Bronchial epithelial cell (primary cell): ENCODE data around the gene COG3. TPM values are rescaled to one million over a fixed set of nuclear protein-coding genes. Genes with fewer than 3 reads are reported as not detected.

ENCODE experiments used
- DNase-seq: peaks from one replicate; pipeline ENCODE4 v3.0.0-alpha.2; 2010; ENCODE audit warnings: low read depth
- FAIRE-seq: peaks from 2 replicates; lab custom pipeline; 2011; peaks lifted over from hg19 to GRCh38; lab: Jason Lieb, UNC
- H3K27me3 ChIP-seq: 2 replicates; pipeline ENCODE4 v1.5.1; 2011; ENCODE audit warnings: low read length; ENCODE audit not compliant: control insufficient read depth, insufficient read depth
- H3K36me3 ChIP-seq: 2 replicates; pipeline ENCODE4 v1.5.1; 2011; ENCODE audit warnings: low read length; ENCODE audit not compliant: control insufficient read depth, insufficient read depth
- H3K4me3 ChIP-seq: 2 replicates; pipeline ENCODE4 v1.5.1; 2011; ENCODE audit warnings: mild to moderate bottlenecking, low read depth, low read length, control low read depth
- total RNA-seq: library from RNA; depleted of rRNA; stranded (reverse); fragments of >200 nt; gene quantifications from 2 replicates; pipeline ENCODE4 v1.2.1, GENCODE V29; 2014
- TF ChIP-seq, protein P1 (sequence below): IDR thresholded peaks from 2 replicates; pipeline ENCODE4 v1.5.1; 2011; ENCODE audit warnings: mild to moderate bottlenecking, moderate library complexity, low read length, control low read depth, inconsistent platforms; ENCODE audit not compliant: insufficient read depth, severe bottlenecking

The COG3 gene
- total RNA-seq, 1 donor from 2014 or later = 47.4 TPM

DNA sequence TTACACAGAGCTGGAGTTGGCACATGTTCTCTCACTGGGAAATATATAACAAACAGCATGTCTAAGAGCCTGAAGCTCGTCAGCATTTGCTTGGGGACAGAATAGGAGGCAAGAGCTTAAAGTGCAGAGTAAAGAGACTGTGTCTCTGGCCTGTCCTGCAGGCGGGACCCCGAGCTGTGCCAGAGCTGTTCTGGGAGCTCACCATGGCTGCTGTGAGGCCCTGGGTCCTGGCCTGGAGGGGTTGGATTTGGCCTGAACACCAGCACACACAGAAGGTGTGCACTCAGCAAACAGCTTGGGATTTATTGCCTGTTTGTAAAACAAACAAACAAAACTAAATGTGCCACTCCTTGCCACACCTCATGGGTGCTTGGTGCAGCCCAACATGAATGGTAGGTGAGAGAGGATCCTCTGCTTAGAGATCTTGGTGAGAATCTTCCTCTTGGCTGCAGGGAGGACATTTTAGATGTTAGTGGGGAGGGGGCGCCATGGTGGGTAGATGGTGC is 89.9 kb downstream of the COG3 start:
- no peak for FAIRE-seq
- Histone ChIP-seq H3K36me3 (no peaks in the 10 kb centered on the region), H3K27me3 (no peaks in the 10 kb centered on the region), H3K4me3 (no peak overlapping the region)
- TF ChIP-seq, protein P1, sequence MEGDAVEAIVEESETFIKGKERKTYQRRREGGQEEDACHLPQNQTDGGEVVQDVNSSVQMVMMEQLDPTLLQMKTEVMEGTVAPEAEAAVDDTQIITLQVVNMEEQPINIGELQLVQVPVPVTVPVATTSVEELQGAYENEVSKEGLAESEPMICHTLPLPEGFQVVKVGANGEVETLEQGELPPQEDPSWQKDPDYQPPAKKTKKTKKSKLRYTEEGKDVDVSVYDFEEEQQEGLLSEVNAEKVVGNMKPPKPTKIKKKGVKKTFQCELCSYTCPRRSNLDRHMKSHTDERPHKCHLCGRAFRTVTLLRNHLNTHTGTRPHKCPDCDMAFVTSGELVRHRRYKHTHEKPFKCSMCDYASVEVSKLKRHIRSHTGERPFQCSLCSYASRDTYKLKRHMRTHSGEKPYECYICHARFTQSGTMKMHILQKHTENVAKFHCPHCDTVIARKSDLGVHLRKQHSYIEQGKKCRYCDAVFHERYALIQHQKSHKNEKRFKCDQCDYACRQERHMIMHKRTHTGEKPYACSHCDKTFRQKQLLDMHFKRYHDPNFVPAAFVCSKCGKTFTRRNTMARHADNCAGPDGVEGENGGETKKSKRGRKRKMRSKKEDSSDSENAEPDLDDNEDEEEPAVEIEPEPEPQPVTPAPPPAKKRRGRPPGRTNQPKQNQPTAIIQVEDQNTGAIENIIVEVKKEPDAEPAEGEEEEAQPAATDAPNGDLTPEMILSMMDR = no peak
- DNase-seq = no peak

DNA sequence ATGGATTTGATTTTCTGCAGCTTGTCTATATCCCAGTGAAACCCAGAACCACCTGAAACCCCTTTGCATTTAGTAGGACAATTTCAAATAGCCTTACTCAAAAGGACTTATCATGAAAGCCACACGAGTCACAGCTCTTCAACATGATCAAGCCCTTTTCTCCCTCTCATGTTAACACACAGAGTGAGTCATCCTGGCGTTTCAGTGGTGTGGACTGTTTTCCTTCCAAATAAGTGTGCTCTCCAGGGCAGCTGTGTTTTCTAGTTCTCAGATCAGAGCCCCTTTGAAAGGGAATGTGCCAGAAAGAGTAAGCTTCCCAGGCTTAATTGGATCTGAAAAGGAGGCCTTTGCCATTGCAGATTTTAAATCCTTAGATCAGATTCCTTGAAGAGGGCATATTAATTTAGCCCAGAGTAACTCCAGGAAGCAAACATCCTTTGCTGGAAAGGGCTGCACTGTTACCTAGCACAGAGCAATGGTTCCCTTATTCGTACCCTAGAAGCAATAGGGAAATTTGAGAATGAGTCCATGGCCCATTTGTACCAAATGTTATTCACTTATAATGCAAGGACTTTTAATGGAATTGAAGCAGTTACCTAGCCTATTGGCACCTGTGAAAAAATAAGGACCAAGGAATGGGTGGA is 99.5 kb downstream of the COG3 start:
- DNase-seq (peak; percentile 76), FAIRE-seq (no peak)
- Histone ChIP-seq H3K27me3 (no peaks in the 10 kb centered on the region), H3K4me3 (no peak overlapping the region), H3K36me3 (no peaks in the 10 kb centered on the region)
- TF ChIP-seq, protein P1 = no peak

DNA sequence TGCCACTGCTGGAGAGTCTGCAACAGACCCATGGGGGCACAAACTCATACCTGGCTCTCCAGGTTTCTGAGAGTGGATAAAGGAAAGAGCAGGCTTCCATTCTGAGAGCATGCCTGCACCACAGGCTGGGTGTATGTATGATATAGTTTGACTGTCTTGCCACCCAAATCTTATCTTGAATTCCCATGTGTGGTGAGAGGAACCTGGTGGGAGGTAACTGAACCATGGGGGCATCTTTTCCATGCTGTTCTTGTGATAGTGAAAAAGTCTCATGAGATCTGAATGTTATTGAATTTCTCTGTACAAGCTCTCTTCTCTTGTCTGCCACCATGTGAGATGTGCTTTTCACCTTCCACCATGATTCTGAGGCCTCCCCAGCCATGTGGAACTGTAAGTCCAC is 100.6 kb downstream of the COG3 start:
- FAIRE-seq = peak; percentile 7
- no peak overlapping the region for H3K4me3 ChIP-seq
- no peaks in the 10 kb centered on the region for H3K27me3 ChIP-seq
- DNase-seq = no peak
- TF ChIP-seq, protein P1 = no peak
- H3K36me3 ChIP-seq = no peaks in the 10 kb centered on the region

DNA sequence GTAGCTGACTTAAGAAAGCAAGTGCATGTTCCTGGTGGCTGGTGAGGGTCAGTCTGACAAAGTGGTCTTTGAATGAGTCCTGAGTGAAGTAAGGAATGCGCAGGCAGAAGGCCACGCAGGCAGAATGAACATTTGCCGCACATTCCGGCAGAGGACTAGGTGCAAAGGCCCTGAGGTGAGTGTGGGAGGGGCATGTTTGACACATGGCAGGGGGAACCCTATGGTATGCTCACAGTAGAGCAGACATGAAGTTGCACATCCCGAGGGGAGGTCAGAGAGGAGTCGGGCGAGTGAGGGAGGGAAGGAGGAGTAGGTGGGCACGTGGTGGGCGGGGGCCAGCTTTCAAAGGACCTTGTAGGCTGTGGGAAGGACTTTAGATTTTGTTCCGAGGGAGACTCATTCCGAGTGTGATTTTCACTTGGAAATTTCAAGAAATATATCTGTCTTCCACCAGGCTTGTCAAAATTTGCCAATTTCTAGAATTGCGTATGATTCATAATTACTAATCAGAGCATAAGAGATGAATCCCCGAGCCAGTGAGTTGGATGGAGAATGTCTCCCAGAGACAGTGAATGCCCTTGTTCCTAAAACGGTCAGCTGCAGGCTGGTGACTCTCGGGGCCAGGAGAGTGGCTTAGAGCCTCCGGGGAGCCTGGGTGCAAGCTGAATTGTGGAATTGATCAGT is 110.5 kb downstream of the COG3 start:
- FAIRE-seq (no peak), DNase-seq (peak; percentile 36)
- Histone ChIP-seq H3K36me3 (no peaks in the 10 kb centered on the region), H3K4me3 (no peak overlapping the region), H3K27me3 (no peaks in the 10 kb centered on the region)
- TF ChIP-seq, protein P1 = no peak

DNA sequence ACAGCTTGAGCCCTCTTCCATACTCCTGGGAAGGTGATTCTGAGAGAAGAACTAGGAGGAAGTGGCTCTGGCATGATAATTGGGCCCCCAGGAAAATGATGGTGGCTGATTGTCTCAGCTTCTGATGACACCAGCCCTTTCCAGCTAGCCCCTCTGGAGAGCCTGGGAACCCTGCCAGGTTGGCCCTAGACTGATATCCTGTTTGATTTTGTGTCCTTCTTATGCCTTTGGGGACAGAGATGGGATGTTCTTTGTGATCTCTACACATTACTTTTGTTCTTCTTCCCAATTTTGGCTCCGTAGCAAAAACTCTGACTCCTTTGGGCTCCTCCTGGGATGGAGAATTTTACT is 111.1 kb downstream of the COG3 start:
- FAIRE-seq (no peak), DNase-seq (no peak)
- no peak overlapping the region for H3K4me3 ChIP-seq
- TF ChIP-seq, protein P1 = no peak
- no peaks in the 10 kb centered on the region for H3K27me3 ChIP-seq
- H3K36me3 ChIP-seq = no peaks in the 10 kb centered on the region
